Neural progenitor cell (in vitro differentiated cells): ENCODE data around the gene AOX1. TPM values are rescaled to one million over a fixed set of nuclear protein-coding genes. Genes with fewer than 3 reads are reported as not detected.

Experiments
- DNase-seq: peaks from one replicate; pipeline ENCODE4 v3.0.0-alpha.2; 2016; ENCODE audit warnings: low spot score
- H2AFZ ChIP-seq: fragments of 200-600 bp; sonication (generic); replicated peaks from 2 replicates; pipeline ENCODE4 v1.6.1; 2016; ENCODE audit warnings: antibody characterized with exemption
- H3F3A ChIP-seq: fragments of 200-600 bp; sonication (generic); 2 replicates; pipeline ENCODE4 v1.6.1; 2016; ENCODE audit warnings: antibody characterized with exemption, low read depth
- H3K27ac ChIP-seq: fragments of 200-600 bp; sonication (generic); 2 replicates; pipeline ENCODE4 v1.5.1; 2016; ENCODE audit warnings: mild to moderate bottlenecking
- H3K27me3 ChIP-seq: fragments of 200-600 bp; sonication (generic); 2 replicates; pipeline ENCODE4 v1.6.1; 2016; ENCODE audit warnings: mild to moderate bottlenecking, moderate library complexity
- H3K36me3 ChIP-seq: fragments of 200-600 bp; sonication (generic); 2 replicates; pipeline ENCODE4 v1.5.1; 2016
- H3K4me1 ChIP-seq: fragments of 200-600 bp; sonication (generic); 2 replicates; pipeline ENCODE4 v1.6.1; 2016; ENCODE audit warnings: mixed run types
- H3K4me2 ChIP-seq: fragments of 200-600 bp; sonication (generic); 2 replicates; pipeline ENCODE4 v1.6.1; 2016
- H3K4me3 ChIP-seq: fragments of 200-600 bp; sonication (generic); 2 replicates; pipeline ENCODE4 v1.5.1; 2016
- H3K79me2 ChIP-seq: fragments of 200-600 bp; sonication (generic); 2 replicates; pipeline ENCODE4 v1.6.1; 2016; ENCODE audit warnings: low read depth
- H3K9ac ChIP-seq: fragments of 200-600 bp; sonication (generic); 2 replicates; pipeline ENCODE4 v1.6.1; 2016
- H3K9me3 ChIP-seq: fragments of 200-600 bp; sonication (generic); 2 replicates; pipeline ENCODE4 v1.5.1; 2016; ENCODE audit warnings: low read depth
- H4K20me1 ChIP-seq: fragments of 200-600 bp; sonication (generic); 2 replicates; pipeline ENCODE4 v1.6.1; 2016; ENCODE audit warnings: low read depth
- H3K27ac Mint-ChIP-seq: 3 replicates; pipeline ENCODE4 v1.8.0; 2021; ENCODE audit warnings: mixed read lengths
- H3K27me3 Mint-ChIP-seq: 2 replicates; pipeline ENCODE4 v1.8.0; 2022; ENCODE audit warnings: low read depth, mild to moderate bottlenecking, inconsistent platforms, moderate library complexity, mixed read lengths; ENCODE audit not compliant: insufficient read depth
- H3K36me3 Mint-ChIP-seq: 3 replicates; pipeline ENCODE4 v1.8.0; 2021; ENCODE audit warnings: mixed read lengths
- H3K4me1 Mint-ChIP-seq: 3 replicates; pipeline ENCODE4 v1.8.0; 2021; ENCODE audit warnings: mixed read lengths
- H3K4me3 Mint-ChIP-seq: 3 replicates; pipeline ENCODE4 v1.8.0; 2021; ENCODE audit warnings: mild to moderate bottlenecking, moderate library complexity, mixed read lengths
- H3K9me3 Mint-ChIP-seq: 3 replicates; pipeline ENCODE4 v1.8.0; 2020; ENCODE audit warnings: mixed read lengths
- CTCF ChIP-seq: fragments of 200-600 bp; sonication (generic); IDR thresholded peaks from 2 replicates; pipeline ENCODE4 v1.5.1; 2017; ENCODE audit warnings: antibody characterized with exemption, mild to moderate bottlenecking
- EZH2 ChIP-seq: fragments of 200-600 bp; sonication (generic); IDR thresholded peaks from 2 replicates; pipeline ENCODE4 v1.6.1; 2017; ENCODE audit warnings: antibody characterized with exemption, mild to moderate bottlenecking, moderate library complexity
- EZH2phosphoT487 ChIP-seq: fragments of 200-600 bp; sonication (generic); IDR thresholded peaks from 2 replicates; pipeline ENCODE4 v1.6.1; 2017; ENCODE audit warnings: antibody characterized with exemption
- total RNA-seq: library from RNA; depleted of rRNA; stranded (reverse); fragments of >200 nt; gene quantifications from 2 replicates; pipeline ENCODE4 v1.2.3, GENCODE V29; 2015; ENCODE audit warnings: low replicate concordance

Gene AOX1
- total RNA-seq, 1 donor from 2014 or later: 6.2 TPM

- Mint-ChIP-seq H3K36me3 (peaks cover 4% of the 10 kb centered on the region), H3K4me3 (peak overlapping the region; percentile 30), H3K27ac (no peak overlapping the region), H3K9me3 (no peaks in the 10 kb centered on the region), H3K4me1 (peaks cover 6% of the 10 kb centered on the region), H3K27me3 (peaks cover 11% of the 10 kb centered on the region)
- Histone ChIP-seq H3K79me2 (no peaks in the 10 kb centered on the region), H3K9ac (no peak overlapping the region), H3K27me3 (peaks cover 10% of the 10 kb centered on the region), H3K4me2 (peak overlapping the region; percentile 93), H2AFZ (no peak overlapping the region), H3K27ac (no peak overlapping the region), H3K4me3 (no peak overlapping the region), H3K4me1 (peaks cover 10% of the 10 kb centered on the region), H3F3A (peaks cover 25% of the 10 kb centered on the region), H3K9me3 (no peaks in the 10 kb centered on the region), H3K36me3 (no peaks in the 10 kb centered on the region), H4K20me1 (no peaks in the 10 kb centered on the region)
- TF ChIP-seq EZH2 (no peak), EZH2phosphoT487 (no peak), CTCF (no peak)
- DNase-seq: no peak
Observed at GRCh38 chr2:200584639-200585038, 1.2 kb upstream of the AOX1 start.

- H3K36me3 Mint-ChIP-seq: peaks cover 4% of the 10 kb centered on the region
- H3K27me3 ChIP-seq: peaks cover 10% of the 10 kb centered on the region
- peak overlapping the region; percentile 81 for H3K4me3 Mint-ChIP-seq
- DNase-seq: no peak
- H3K4me1 Mint-ChIP-seq: peaks cover 6% of the 10 kb centered on the region
- peaks cover 11% of the 10 kb centered on the region for H3K27me3 Mint-ChIP-seq
- no peak for TF ChIP-seq EZH2phosphoT487
- no peak for TF ChIP-seq CTCF
- TF ChIP-seq EZH2: no peak
- no peak overlapping the region for H3K27ac ChIP-seq
- no peaks in the 10 kb centered on the region for H3K9me3 Mint-ChIP-seq
- H4K20me1 ChIP-seq: no peaks in the 10 kb centered on the region
- peaks cover 25% of the 10 kb centered on the region for H3F3A ChIP-seq
- H3K79me2 ChIP-seq: no peaks in the 10 kb centered on the region
- peak overlapping the region; percentile 62 for H3K4me3 ChIP-seq
- H3K9me3 ChIP-seq: no peaks in the 10 kb centered on the region
- peaks cover 10% of the 10 kb centered on the region for H3K4me1 ChIP-seq
- H3K9ac ChIP-seq: no peak overlapping the region
- H3K27ac Mint-ChIP-seq: no peak overlapping the region
- H3K36me3 ChIP-seq: no peaks in the 10 kb centered on the region
- H2AFZ ChIP-seq: peak overlapping the region; percentile 95
- peak overlapping the region; percentile 93 for H3K4me2 ChIP-seq
Observed at GRCh38 chr2:200585340-200585729, 479 bp upstream of the AOX1 start.

GRCh38 chr2:200586644-200586975 is 796 bp downstream of the AOX1 start:
- Mint-ChIP-seq H3K4me3 (peak overlapping the region; percentile 81), H3K36me3 (peaks cover 4% of the 10 kb centered on the region), H3K27me3 (peaks cover 11% of the 10 kb centered on the region), H3K27ac (no peak overlapping the region), H3K4me1 (peaks cover 6% of the 10 kb centered on the region), H3K9me3 (no peaks in the 10 kb centered on the region)
- H3K4me2 ChIP-seq: peak overlapping the region; percentile 93
- DNase-seq: no peak
- H3F3A ChIP-seq: peaks cover 25% of the 10 kb centered on the region
- H3K79me2 ChIP-seq: no peaks in the 10 kb centered on the region
- H3K4me1 ChIP-seq: peaks cover 10% of the 10 kb centered on the region
- no peaks in the 10 kb centered on the region for H3K9me3 ChIP-seq
- no peak overlapping the region for H3K27ac ChIP-seq
- peaks cover 10% of the 10 kb centered on the region for H3K27me3 ChIP-seq
- H3K36me3 ChIP-seq: no peaks in the 10 kb centered on the region
- H4K20me1 ChIP-seq: no peaks in the 10 kb centered on the region
- no peak overlapping the region for H3K9ac ChIP-seq
- peak overlapping the region; percentile 95 for H2AFZ ChIP-seq
- TF ChIP-seq CTCF: no peak
- TF ChIP-seq EZH2: no peak
- TF ChIP-seq EZH2phosphoT487: no peak
- peak overlapping the region; percentile 62 for H3K4me3 ChIP-seq
